Stimulated activated naive B cell treated with anti-CD40 and anti-IgM and Interleukin-4, amounts not matched to agents 10 μg/mL and 1 μg/mL and 100 μg/mL, for 72 hours (primary cell): ENCODE data around the gene CACNA1B.

Experiments
- ATAC-seq, 2 donors: fragments of 150-1000 bp; cut with Tn5 transposase; replicated peaks; 2 replicates each; pipeline ENCODE4 v1.10.0; 2021; ENCODE audit warnings: moderate library complexity in 1 of 2
- DNase-seq: peaks from one replicate; pipeline ENCODE4 v3.0.0; 2021
- H3K27ac Mint-ChIP-seq: one replicate; pipeline ENCODE4 v1.8.0; 2022; ENCODE audit warnings: mild to moderate bottlenecking, mixed read lengths
- H3K27me3 Mint-ChIP-seq, 2 donors: one replicate each; pipeline ENCODE4 v1.8.0; 2022; ENCODE audit warnings: mixed read lengths in 2 of 2
- H3K36me3 Mint-ChIP-seq, 2 donors: one replicate each; pipeline ENCODE4 v1.8.0; 2022; ENCODE audit warnings: mixed read lengths in 2 of 2, mild to moderate bottlenecking in 1 of 2
- H3K4me1 Mint-ChIP-seq, 2 donors: one replicate each; pipeline ENCODE4 v1.8.0; 2022; ENCODE audit warnings: mixed read lengths in 2 of 2, mild to moderate bottlenecking in 1 of 2
- H3K4me3 Mint-ChIP-seq, 2 donors: one replicate each; pipeline ENCODE4 v1.8.0; 2022; ENCODE audit warnings: mild to moderate bottlenecking in 2 of 2, mixed read lengths in 2 of 2, moderate library complexity in 1 of 2
- H3K9me3 Mint-ChIP-seq, 2 donors: one replicate each; pipeline ENCODE4 v1.8.0; 2022; ENCODE audit warnings: mixed read lengths in 2 of 2, mild to moderate bottlenecking in 1 of 2

Gene CACNA1B

DNA sequence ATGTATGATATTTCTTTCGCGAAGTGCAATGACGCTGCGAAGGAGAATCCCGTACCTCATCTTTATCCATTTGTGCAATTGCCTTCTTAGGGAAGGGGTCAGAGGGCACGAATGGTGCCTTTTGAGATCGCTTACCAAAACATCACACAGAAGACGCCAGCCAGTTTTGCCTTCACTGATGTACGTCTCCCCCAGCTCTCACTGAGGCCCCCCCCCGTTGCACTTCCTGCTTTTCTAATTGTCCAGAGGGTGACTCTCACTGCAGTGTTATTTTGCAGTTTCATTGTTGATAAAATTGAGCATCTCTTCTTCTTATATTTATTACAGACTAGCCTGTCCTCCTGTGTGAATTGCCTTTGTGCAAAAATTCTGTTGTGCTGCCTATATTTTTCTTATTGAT lies 39.0 kb upstream of the CACNA1B start:
- H3K4me3 Mint-ChIP-seq, result no peak overlapping the region
- H3K27me3 Mint-ChIP-seq, result no peaks in the 10 kb centered on the region
- H3K36me3 Mint-ChIP-seq, result peaks cover 36 to 39% of the 10 kb centered on the region in 2 donors
- peaks cover 0 to 3% of the 10 kb centered on the region in 2 donors for H3K9me3 Mint-ChIP-seq
- no peak for DNase-seq
- H3K4me1 Mint-ChIP-seq, result no peaks in the 10 kb centered on the region
- H3K27ac Mint-ChIP-seq, result no peak overlapping the region
- no peak for ATAC-seq

DNA sequence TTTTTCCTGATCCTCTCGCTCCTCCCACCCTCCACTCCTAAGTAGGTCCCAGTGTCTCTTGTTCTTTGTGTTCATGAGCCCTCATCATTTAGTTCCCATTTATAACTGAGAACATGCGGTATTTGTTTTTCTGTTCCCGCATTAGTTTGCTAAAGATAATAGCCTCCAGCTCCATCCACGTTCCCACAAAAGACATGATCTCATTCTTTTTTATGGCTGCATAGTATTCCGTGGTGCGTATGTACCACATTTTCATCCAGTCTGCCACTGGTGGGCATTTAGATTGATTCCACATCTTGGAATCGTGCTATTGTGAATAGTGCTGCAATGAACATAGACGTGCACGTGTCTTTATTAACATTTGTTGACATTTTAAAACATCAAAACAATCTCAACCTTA lies 34.2 kb upstream of the CACNA1B start:
- no peak overlapping the region for H3K27ac Mint-ChIP-seq
- H3K4me3 Mint-ChIP-seq, result no peak overlapping the region
- H3K4me1 Mint-ChIP-seq, result no peaks in the 10 kb centered on the region
- DNase-seq, result no peak
- H3K27me3 Mint-ChIP-seq, result no peaks in the 10 kb centered on the region
- H3K9me3 Mint-ChIP-seq, result peaks cover 0 to 9% of the 10 kb centered on the region in 2 donors
- peaks cover 13 to 23% of the 10 kb centered on the region in 2 donors for H3K36me3 Mint-ChIP-seq
- no peak for ATAC-seq

GRCh38 chr9:137851516-137852267 lies 25.9 kb upstream of the CACNA1B start:
- H3K4me3 Mint-ChIP-seq, result no peak overlapping the region
- H3K9me3 Mint-ChIP-seq, result peaks cover 14 to 26% of the 10 kb centered on the region in 2 donors
- DNase-seq (no peak), ATAC-seq (no peak)
- no peaks in the 10 kb centered on the region for H3K27me3 Mint-ChIP-seq
- H3K4me1 Mint-ChIP-seq, result no peaks in the 10 kb centered on the region
- H3K36me3 Mint-ChIP-seq, result peaks cover 17 to 22% of the 10 kb centered on the region in 2 donors
- no peak overlapping the region for H3K27ac Mint-ChIP-seq

- no peak overlapping the region for H3K4me3 Mint-ChIP-seq
- ATAC-seq, result no peak
- no peak overlapping the region for H3K27ac Mint-ChIP-seq
- no peaks in the 10 kb centered on the region for H3K27me3 Mint-ChIP-seq
- H3K9me3 Mint-ChIP-seq, result peaks cover 14 to 26% of the 10 kb centered on the region in 2 donors
- no peak for DNase-seq
- H3K36me3 Mint-ChIP-seq, result peaks cover 17 to 22% of the 10 kb centered on the region in 2 donors
- H3K4me1 Mint-ChIP-seq, result no peaks in the 10 kb centered on the region
Observed at GRCh38 chr9:137853392-137853995, 24.1 kb upstream of the CACNA1B start.

DNA sequence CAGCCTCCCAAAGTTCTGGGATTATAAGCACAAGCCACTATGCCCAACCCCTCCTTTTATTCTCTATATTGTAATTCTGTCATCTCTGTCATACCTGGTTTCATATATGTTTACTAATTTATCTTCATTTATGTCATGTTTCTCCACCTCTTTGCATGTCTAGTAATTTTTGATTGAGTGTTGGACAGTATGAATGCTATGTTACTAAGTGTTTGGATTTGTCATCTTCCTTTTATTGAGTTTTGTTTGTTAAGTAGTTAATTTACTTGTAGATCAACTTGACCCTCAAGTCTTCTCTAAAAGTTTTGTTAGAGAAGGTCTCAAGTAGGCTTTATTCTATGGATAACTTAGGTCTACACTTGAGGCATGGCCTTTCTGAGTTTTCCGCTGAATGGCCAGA lies 17.2 kb upstream of the CACNA1B start:
- peaks cover 23 to 26% of the 10 kb centered on the region in 2 donors for H3K9me3 Mint-ChIP-seq
- H3K27me3 Mint-ChIP-seq, result peaks cover 0 to 5% of the 10 kb centered on the region in 2 donors
- peaks cover 0 to 3% of the 10 kb centered on the region in 2 donors for H3K4me1 Mint-ChIP-seq
- ATAC-seq (no peak), DNase-seq (no peak)
- no peak overlapping the region for H3K27ac Mint-ChIP-seq
- peaks cover 22 to 41% of the 10 kb centered on the region in 2 donors for H3K36me3 Mint-ChIP-seq
- H3K4me3 Mint-ChIP-seq, result no peak overlapping the region

DNA sequence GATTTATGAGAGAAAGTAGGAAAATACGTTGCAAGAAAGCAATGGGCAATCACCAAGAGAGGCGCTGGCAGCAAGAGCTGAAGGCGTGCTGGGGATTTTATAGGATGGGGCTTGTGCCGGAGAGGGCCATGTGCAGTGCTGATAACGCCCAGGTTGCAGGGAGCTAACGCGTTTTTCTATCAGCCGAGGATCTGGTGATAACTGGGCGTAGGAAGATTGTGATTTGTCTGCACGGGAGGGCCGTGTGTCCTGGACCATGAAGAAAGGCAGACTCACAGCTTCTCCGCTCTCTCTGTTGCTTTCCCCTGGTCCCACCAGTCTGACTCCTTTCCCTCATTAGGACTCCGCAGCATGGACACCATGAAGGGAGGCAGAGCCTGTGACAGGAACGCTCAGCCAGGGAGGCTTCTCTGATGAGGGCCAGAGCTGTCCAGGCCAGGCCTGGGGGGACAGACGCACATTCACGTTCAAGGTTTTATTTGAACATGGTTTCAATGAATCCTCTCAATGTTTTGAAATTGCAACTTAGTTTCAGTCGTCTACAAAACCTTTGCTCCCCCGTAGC lies 11.9 kb upstream of the CACNA1B start:
- peaks cover 11 to 12% of the 10 kb centered on the region in 2 donors for H3K9me3 Mint-ChIP-seq
- no peak overlapping the region for H3K4me3 Mint-ChIP-seq
- H3K36me3 Mint-ChIP-seq, result peaks cover 7 to 30% of the 10 kb centered on the region in 2 donors
- peaks cover 20 to 21% of the 10 kb centered on the region in 2 donors for H3K27me3 Mint-ChIP-seq
- peak in 1 of 2 donors; percentile 4 for ATAC-seq
- DNase-seq, result no peak
- peaks cover 22 to 24% of the 10 kb centered on the region in 2 donors for H3K4me1 Mint-ChIP-seq
- H3K27ac Mint-ChIP-seq, result no peak overlapping the region

- Mint-ChIP-seq H3K9me3 (peaks cover 6 to 9% of the 10 kb centered on the region in 2 donors), H3K4me1 (peaks cover 22 to 24% of the 10 kb centered on the region in 2 donors), H3K36me3 (peaks cover 4 to 23% of the 10 kb centered on the region in 2 donors), H3K27me3 (peaks cover 21 to 24% of the 10 kb centered on the region in 2 donors), H3K4me3 (peak overlapping the region; percentile 9 to 43), H3K27ac (peak overlapping the region; percentile 86)
- DNase-seq (peak; percentile 53), ATAC-seq (peak; percentile 83 to 86)
Observed at GRCh38 chr9:137866226-137867141, 11.1 kb upstream of the CACNA1B start.

- Mint-ChIP-seq H3K27ac (no peak overlapping the region), H3K9me3 (peaks cover 3 to 5% of the 10 kb centered on the region in 2 donors), H3K27me3 (peaks cover 33 to 56% of the 10 kb centered on the region in 2 donors)
Observed at GRCh38 chr9:137870432-137870831, 7.2 kb upstream of the CACNA1B start.

DNA sequence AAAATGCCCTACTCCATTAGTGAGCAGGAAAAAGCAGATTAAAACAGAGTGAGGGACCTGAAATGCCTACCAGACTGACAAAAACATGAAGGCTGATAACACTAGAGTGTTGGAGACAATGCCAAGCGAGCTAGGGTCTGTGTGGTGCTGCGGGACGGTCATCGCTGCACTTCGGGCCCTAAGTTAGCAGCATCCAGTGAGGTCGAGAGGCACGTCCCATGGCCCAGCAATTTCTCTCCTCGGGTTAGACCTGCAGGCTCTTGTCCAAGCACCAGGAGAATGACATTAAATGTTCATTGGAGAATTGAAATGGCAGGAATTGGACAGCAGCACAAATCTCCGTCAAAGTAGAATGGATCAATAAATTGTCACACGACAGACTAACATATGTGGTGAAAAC lies 5.3 kb upstream of the CACNA1B start:
- ATAC-seq, result no peak
- DNase-seq, result no peak
- peaks cover 3 to 7% of the 10 kb centered on the region in 2 donors for H3K9me3 Mint-ChIP-seq
- peaks cover 5 to 6% of the 10 kb centered on the region in 2 donors for H3K4me1 Mint-ChIP-seq
- H3K4me3 Mint-ChIP-seq, result no peak overlapping the region
- no peak overlapping the region for H3K27ac Mint-ChIP-seq
- peaks cover 41 to 68% of the 10 kb centered on the region in 2 donors for H3K27me3 Mint-ChIP-seq
- peaks cover 0 to 3% of the 10 kb centered on the region in 2 donors for H3K36me3 Mint-ChIP-seq

More at GRCh38 chr9:137870432-137870831, 7.2 kb upstream of the CACNA1B start:
- no peak for DNase-seq
- Mint-ChIP-seq H3K4me1 (peaks cover 20 to 22% of the 10 kb centered on the region in 2 donors), H3K36me3 (peaks cover 0 to 4% of the 10 kb centered on the region in 2 donors), H3K4me3 (no peak overlapping the region)
- ATAC-seq, result no peak

DNA sequence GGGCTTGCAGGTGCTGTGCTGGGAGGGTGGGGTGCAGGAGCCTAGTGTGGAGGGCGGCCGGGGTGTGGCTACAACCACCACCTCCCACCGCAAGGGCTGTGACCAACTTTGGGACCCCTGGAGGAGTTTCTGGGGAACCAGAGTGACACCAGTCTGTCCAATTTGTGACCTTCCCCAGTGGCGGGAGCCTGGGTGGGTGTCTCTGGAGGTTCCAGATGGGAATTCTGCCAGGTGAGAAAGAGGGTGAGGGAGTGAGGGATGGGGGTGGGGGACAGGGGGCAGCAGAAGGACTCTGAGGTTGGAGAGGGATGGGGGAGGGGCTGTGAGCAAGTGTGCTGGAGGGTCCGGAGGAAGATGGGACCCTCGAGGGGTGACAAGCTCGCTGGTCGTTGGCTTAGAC lies 4.2 kb upstream of the CACNA1B start:
- Mint-ChIP-seq H3K36me3 (peaks cover 0 to 3% of the 10 kb centered on the region in 2 donors), H3K9me3 (peaks cover 3 to 4% of the 10 kb centered on the region in 2 donors), H3K4me1 (peaks cover 0 to 2% of the 10 kb centered on the region in 2 donors), H3K27me3 (peaks cover 32 to 57% of the 10 kb centered on the region in 2 donors), H3K4me3 (no peak overlapping the region), H3K27ac (no peak overlapping the region)
- DNase-seq (no peak), ATAC-seq (no peak)

DNA sequence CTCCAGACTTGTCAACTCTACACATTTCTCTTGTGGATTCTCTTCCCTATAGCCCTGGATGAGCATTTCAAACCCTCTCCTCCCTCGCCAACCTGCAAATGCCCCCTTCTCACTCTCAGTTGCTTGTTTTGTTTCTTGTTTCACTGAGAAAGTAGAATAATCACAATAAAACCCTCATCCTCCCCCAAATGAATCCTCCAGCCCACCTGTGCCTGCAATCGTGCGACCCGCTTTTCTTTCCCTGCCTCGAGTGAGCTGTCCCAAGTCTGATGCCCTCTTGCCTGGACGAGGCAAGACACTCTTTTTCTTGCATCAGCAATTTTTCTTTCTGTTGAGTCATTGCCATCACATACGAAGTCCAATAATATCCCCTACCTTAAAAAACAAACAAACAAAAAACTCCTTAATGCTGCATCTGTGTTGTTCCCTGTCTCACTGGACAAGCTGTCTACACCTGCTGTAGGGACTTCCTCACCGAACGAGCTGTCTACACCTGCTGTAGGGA lies 3.7 kb upstream of the CACNA1B start:
- Mint-ChIP-seq H3K36me3 (peaks cover 0 to 3% of the 10 kb centered on the region in 2 donors), H3K4me3 (no peak overlapping the region), H3K4me1 (peaks cover 0 to 2% of the 10 kb centered on the region in 2 donors), H3K9me3 (peaks cover 0 to 4% of the 10 kb centered on the region in 2 donors), H3K27me3 (peaks cover 30 to 54% of the 10 kb centered on the region in 2 donors), H3K27ac (no peak overlapping the region)
- DNase-seq (no peak), ATAC-seq (no peak)

DNA sequence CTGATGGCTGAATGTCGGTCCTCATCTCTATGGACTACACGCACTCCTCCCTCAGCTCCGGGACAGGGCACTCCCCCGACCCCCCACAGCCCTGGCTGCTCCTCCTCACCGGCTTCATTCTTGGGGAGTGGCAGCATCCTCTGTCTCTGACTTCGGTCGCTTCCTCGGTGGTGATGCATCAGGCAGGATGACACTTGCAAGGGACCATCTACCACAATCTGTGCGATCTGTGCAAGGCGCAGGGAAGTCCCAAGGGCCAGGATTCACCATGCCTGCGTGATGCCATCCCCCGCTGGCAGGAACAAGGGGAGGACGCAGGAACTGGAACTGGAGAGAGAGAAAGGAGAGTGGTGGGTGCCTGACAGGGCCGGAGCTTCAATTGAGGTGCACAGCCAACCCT lies 2.2 kb upstream of the CACNA1B start:
- peaks cover 44 to 68% of the 10 kb centered on the region in 2 donors for H3K27me3 Mint-ChIP-seq
- no peak overlapping the region for H3K4me3 Mint-ChIP-seq
- ATAC-seq, result no peak
- H3K36me3 Mint-ChIP-seq, result peaks cover 0 to 3% of the 10 kb centered on the region in 2 donors
- no peak overlapping the region for H3K27ac Mint-ChIP-seq
- peaks cover 0 to 2% of the 10 kb centered on the region in 2 donors for H3K4me1 Mint-ChIP-seq
- peaks cover 0 to 4% of the 10 kb centered on the region in 2 donors for H3K9me3 Mint-ChIP-seq
- no peak for DNase-seq

- H3K4me1 Mint-ChIP-seq, result peaks cover 0 to 2% of the 10 kb centered on the region in 2 donors
- H3K27ac Mint-ChIP-seq, result no peak overlapping the region
- H3K36me3 Mint-ChIP-seq, result peaks cover 0 to 3% of the 10 kb centered on the region in 2 donors
- no peak overlapping the region for H3K4me3 Mint-ChIP-seq
- DNase-seq (no peak), ATAC-seq (no peak)
- peaks cover 45 to 70% of the 10 kb centered on the region in 2 donors for H3K27me3 Mint-ChIP-seq
- H3K9me3 Mint-ChIP-seq, result peaks cover 0 to 4% of the 10 kb centered on the region in 2 donors
Observed at GRCh38 chr9:137875846-137876245, 1.7 kb upstream of the CACNA1B start.
